ENCODE measurements around the gene HDAC3. TPM values are rescaled to one million over a fixed set of nuclear protein-coding genes. Genes with fewer than 3 reads are reported as not detected.

HDAC3 gene
- polyA plus RNA-seq, 1 of the 3 experiments (the other 2 are of a cell fraction): 104 TPM

- no peak overlapping the region for H3K4me3 ChIP-seq (ENCODE audit: low read depth in 2 of 2, low read length in 1 of 2)
- no peak overlapping the region for H3K27ac ChIP-seq (ENCODE audit: low read depth in 2 of 2, low read length in 1 of 2)
- peaks cover 10% of the 10 kb centered on the region for H3F3A ChIP-seq (replicated peaks; ENCODE audit: insufficient read depth)
- no peak overlapping the region for H3K9ac ChIP-seq
- H3K4me2 ChIP-seq: no peak overlapping the region
- ChIA-PET CTCF (interaction anchor here (0.9 to 19.7 kb wide), 9 partner anchors 9 to 321 kb away, joined by 3 to 207 read pairs (median 6); partner anchors contain the start of genes DIAPH1, HDAC3 and RELL2), POLR2A (interaction anchor here (0.6 to 3.7 kb wide), 3 partner anchors 9 to 928 kb away, joined by 3 to 18 read pairs (median 5); partner anchors contain the start of genes HDAC3 and RELL2)
- H3K9me2 ChIP-seq: no peaks in the 10 kb centered on the region
- no peak overlapping the region for H2AFZ ChIP-seq (ENCODE audit: low read depth)
- 89% methylated on average over 5 of the region's 5 CpGs for WGBS (ENCODE audit: low lambda C conversion rate)
- no peaks in the 10 kb centered on the region for H3K27me3 ChIP-seq (ENCODE audit: insufficient read depth)
- peaks cover 14% of the 10 kb centered on the region for H3K79me2 ChIP-seq (ENCODE audit: insufficient read depth)
- TF ChIP-seq RFX5 (IDR thresholded peaks at IDR 0.05; ENCODE audit: low read length): no peak
- TF ChIP-seq RCOR1 (IDR thresholded peaks at IDR 0.05; ENCODE audit: low read length): no peak
- TF ChIP-seq RAD21 (IDR thresholded peaks at IDR 0.05; ENCODE audit: low read length): no peak
- TF ChIP-seq CHD2 (IDR thresholded peaks at IDR 0.05; ENCODE audit: low read length, partially characterized antibody): no peak
- TF ChIP-seq CTCF (IDR thresholded peaks at IDR 0.05): no peak
- TF ChIP-seq JUND (IDR thresholded peaks at IDR 0.05): no peak
- no peak for TF ChIP-seq USF2 (IDR thresholded peaks at IDR 0.05; ENCODE audit: borderline replicate concordance, low read depth, low read length)
- H4K20me1 ChIP-seq (ENCODE audit: insufficient read depth): 0 out of 2 replicates have a peak, but pooled peaks cover under 1% of the 10 kb centered on the region
- DNase-seq: no peak
- H3K36me3 ChIP-seq (replicated peaks in 1 of 2; ENCODE audit: control insufficient read depth in 1 of 2, insufficient read depth in 2 of 2, low read length in 1 of 2): peaks cover 12 to 37% of the 10 kb centered on the region in 2 experiments
- H3K9me3 ChIP-seq: no peaks in the 10 kb centered on the region
- H3K4me1 ChIP-seq (ENCODE audit: control insufficient read depth in 1 of 2, insufficient read depth in 2 of 2, low read depth in 1 of 2, low read length in 1 of 2): peaks cover 0 to 15% of the 10 kb centered on the region in 2 experiments; a peak in 1 of 4 replicates
Observed at GRCh38 chr5:141647242-141647641, 10.6 kb upstream of the HDAC3 start.

- peaks cover 2% of the 10 kb centered on the region; the same call in 1 of the 2 replicates for H4K20me1 ChIP-seq (ENCODE audit: insufficient read depth)
- H3K79me2 ChIP-seq (ENCODE audit: insufficient read depth): peaks cover 13% of the 10 kb centered on the region
- H3K4me3 ChIP-seq (ENCODE audit: low read depth in 2 of 2, low read length in 1 of 2): no peak overlapping the region
- H2AFZ ChIP-seq (ENCODE audit: low read depth): no peak overlapping the region
- H3K9me3 ChIP-seq: no peaks in the 10 kb centered on the region
- no peak for DNase-seq
- H3K4me2 ChIP-seq: no peak overlapping the region
- H3K4me1 ChIP-seq (ENCODE audit: control insufficient read depth in 1 of 2, insufficient read depth in 2 of 2, low read depth in 1 of 2, low read length in 1 of 2): peaks cover 0 to 11% of the 10 kb centered on the region in 2 experiments; a peak in 1 of 4 replicates
- H3K36me3 ChIP-seq (replicated peaks in 1 of 2; ENCODE audit: control insufficient read depth in 1 of 2, insufficient read depth in 2 of 2, low read length in 1 of 2): peaks cover 12 to 42% of the 10 kb centered on the region in 2 experiments
- peaks cover 12% of the 10 kb centered on the region for H3F3A ChIP-seq (replicated peaks; ENCODE audit: insufficient read depth)
- no peak overlapping the region for H3K27ac ChIP-seq (ENCODE audit: low read depth in 2 of 2, low read length in 1 of 2)
- ChIA-PET POLR2A (interaction anchor here (1.1 kb wide), 1 partner anchor 9 kb away, joined by 3 read pairs; the partner anchor contains the start of genes HDAC3 and RELL2), CTCF (interaction anchor here (0.7 to 19.7 kb wide), 5 partner anchors 8 to 54 kb away, joined by 3 to 207 read pairs (median 6); partner anchors contain the start of gene DIAPH1)
- H3K9me2 ChIP-seq: no peaks in the 10 kb centered on the region
- no peak overlapping the region for H3K9ac ChIP-seq
- 96% methylated on average over 6 of the region's 6 CpGs for WGBS (ENCODE audit: low lambda C conversion rate)
- no peaks in the 10 kb centered on the region for H3K27me3 ChIP-seq (ENCODE audit: insufficient read depth)
- TF ChIP-seq REST (IDR thresholded peaks at IDR 0.05; ENCODE audit: low read depth, low read length): no peak
- no peak for TF ChIP-seq POLR2AphosphoS5 (IDR thresholded peaks at IDR 0.05; ENCODE audit: low read depth, low read length)
- TF ChIP-seq TCF12 (IDR thresholded peaks at IDR 0.05): no peak
- no peak for TF ChIP-seq CHD2 (IDR thresholded peaks at IDR 0.05; ENCODE audit: low read length, partially characterized antibody)
- no peak for TF ChIP-seq IRF3 (IDR thresholded peaks at IDR 0.05; ENCODE audit: low read depth, low read length)
- TF ChIP-seq MAX (IDR thresholded peaks at IDR 0.05; ENCODE audit: low read depth): no peak
- TF ChIP-seq GABPA (IDR thresholded peaks at IDR 0.05; ENCODE audit: low read depth): no peak
- TF ChIP-seq NFIC (IDR thresholded peaks at IDR 0.05; ENCODE audit: borderline replicate concordance): no peak
- no peak for TF ChIP-seq ZBTB33 (IDR thresholded peaks at IDR 0.05; ENCODE audit: borderline replicate concordance, low read depth)
- TF ChIP-seq NRF1 (IDR thresholded peaks at IDR 0.05; ENCODE audit: low read depth, low read length): no peak
Observed at GRCh38 chr5:141646026-141646425, 9.4 kb upstream of the HDAC3 start.
